GM18861 (cell line): ENCODE results near the gene ARMC5.
A peak's percentile ranks its signal among the peaks of the same experiment; 100 is the strongest.
"Not testable (repeated sequence)": the region's sequence is repeated elsewhere in the genome, so short reads cannot be mapped to it uniquely, and the experiment has no call there.

ENCODE experiments used
- ATAC-seq: cut with Tn5 transposase; IDR thresholded peaks from one replicate; pipeline ENCODE4 v1.9.1; 2021; ENCODE audit not compliant: unreplicated experiment

Gene ARMC5

GRCh38 chr16:31430380-31431052 lies 28.8 kb upstream of the ARMC5 start:
- no peak for ATAC-seq

- ATAC-seq = no peak
These were observed 23.7 kb upstream of the ARMC5 start for GRCh38 chr16:31435341-31436220.

GRCh38 chr16:31436221-31437045 lies 22.9 kb upstream of the ARMC5 start:
- no peak for ATAC-seq

GRCh38 chr16:31438414-31438813 lies 20.9 kb upstream of the ARMC5 start:
- no peak for ATAC-seq

- ATAC-seq = peak; percentile 42
These were observed 20.3 kb upstream of the ARMC5 start for GRCh38 chr16:31439023-31439422.

- ATAC-seq = no peak
These were observed 19.8 kb upstream of the ARMC5 start for GRCh38 chr16:31439519-31439918.

- ATAC-seq = no peak
These were observed 18.7 kb upstream of the ARMC5 start for GRCh38 chr16:31440516-31441184.

GRCh38 chr16:31441956-31442355 lies 17.3 kb upstream of the ARMC5 start:
- no peak for ATAC-seq

GRCh38 chr16:31445931-31446330 lies 13.4 kb upstream of the ARMC5 start:
- ATAC-seq = not testable (repeated sequence)

GRCh38 chr16:31451201-31451600 lies 8.1 kb upstream of the ARMC5 start:
- ATAC-seq = no peak

- ATAC-seq = no peak
These were observed 7.5 kb upstream of the ARMC5 start for GRCh38 chr16:31451681-31452351.

GRCh38 chr16:31452631-31453106 lies 6.6 kb upstream of the ARMC5 start:
- ATAC-seq = no peak

- ATAC-seq = no peak
These were observed 5.8 kb upstream of the ARMC5 start for GRCh38 chr16:31453255-31454204.

GRCh38 chr16:31455601-31456314 lies 3.5 kb upstream of the ARMC5 start:
- ATAC-seq = no peak

- no peak for ATAC-seq
These were observed 2.3 kb upstream of the ARMC5 start for GRCh38 chr16:31456988-31457360.

GRCh38 chr16:31458073-31458843 lies 1.0 kb upstream of the ARMC5 start:
- ATAC-seq = no peak

- peak; percentile 54 for ATAC-seq
These were observed 633 bp downstream of the ARMC5 start for GRCh38 chr16:31459687-31460581.
